Spleen (tissue), 11 donors: ENCODE results near the gene IFT43. TPM values are rescaled to one million over a fixed set of nuclear protein-coding genes. Genes with fewer than 3 reads are reported as not detected.

Experiments
- DNase-seq: peaks from one replicate; pipeline ENCODE4 v3.0.0-alpha.2; 2020
- H3K27ac ChIP-seq, 8 donors: fragments of 200-600 bp; sonication (generic) in 7 of 8; 1 replicate in 4 of 8; 2 replicates in 4 of 8; pipeline versions ENCODE4 v1.5.0 to v1.8.0; 2016 to 2021; ENCODE audit warnings: inconsistent platforms in 4 of 8, mild to moderate bottlenecking in 4 of 8, moderate library complexity in 1 of 8
- H3K27me3 ChIP-seq, 7 donors: fragments of 200-600 bp; sonication (generic) in 6 of 7; replicated peaks in 1 of 7; 1 replicate in 4 of 7; 2 replicates in 3 of 7; pipeline versions ENCODE4 v1.5.0 to v1.8.0; 2016 to 2021; ENCODE audit warnings: inconsistent platforms in 3 of 7, mild to moderate bottlenecking in 1 of 7
- H3K36me3 ChIP-seq, 6 donors: fragments of 200-600 bp; sonication (generic) in 5 of 6; 1 replicate in 4 of 6; 2 replicates in 2 of 6; pipeline versions ENCODE4 v1.5.0 to v1.8.0; 2016 to 2021; ENCODE audit warnings: inconsistent platforms in 2 of 6
- H3K4me1 ChIP-seq, 6 donors: fragments of 200-600 bp; sonication (generic) in 5 of 6; 1 replicate in 3 of 6; 2 replicates in 3 of 6; pipeline versions ENCODE4 v1.5.0 to v1.8.0; 2016 to 2021; ENCODE audit warnings: inconsistent platforms in 3 of 6
- H3K4me3 ChIP-seq, 8 donors: fragments of 200-600 bp; sonication (generic) in 7 of 8; 1 replicate in 4 of 8; 2 replicates in 4 of 8; pipeline versions ENCODE4 v1.5.0 to v1.8.0; 2016 to 2021; ENCODE audit warnings: inconsistent platforms in 4 of 8, mild to moderate bottlenecking in 4 of 8, moderate library complexity in 2 of 8
- H3K9me3 ChIP-seq, 8 donors: fragments of 200-600 bp; sonication (generic) in 7 of 8; 1 replicate in 4 of 8; 2 replicates in 4 of 8; pipeline versions ENCODE4 v1.5.0 to v1.8.0; 2016 to 2021; ENCODE audit warnings: inconsistent platforms in 4 of 8
- CTCF ChIP-seq, 11 experiments: fragments of 200-600 bp in 7 of 11; fragments of 450-650 bp in 4 of 11; sonication (generic) in 4 of 11; IDR thresholded peaks in 8 of 11; conservative IDR thresholded peaks in 3 of 11; 1 replicate in 7 of 11; 2 replicates in 4 of 11; pipeline versions ENCODE4 v1.4.0 to v1.8.0; 2016 to 2021; ENCODE audit warnings: antibody characterized with exemption in 11 of 11, inconsistent platforms in 4 of 11, mild to moderate bottlenecking in 1 of 11
- POLR2A ChIP-seq, 3 donors: fragments of 450-650 bp; IDR thresholded peaks; one replicate each; pipeline ENCODE4 v1.5.1; 2017; ENCODE audit warnings: antibody characterized with exemption in 3 of 3, mild to moderate bottlenecking in 1 of 3
- POLR2AphosphoS5 ChIP-seq, 3 donors: sonication (generic); formaldehyde crosslinking; IDR thresholded peaks; one replicate each; pipeline ENCODE4 v1.5.1; 2017; ENCODE audit warnings: antibody characterized with exemption in 3 of 3
- WGBS, 5 donors: extraction: QIAGEN DNeasy Blood & Tissue Kit in 3 of 5; methylation state at CpG; one replicate each; pipeline versions ENCODE4 v1.1.5 to v1.1.7; 2013 to 2018; 5-methylcytosine and 5-hydroxymethylcytosine counted together
- intact Hi-C: fragments of 100-400 bp; cut with DNase I; formaldehyde crosslinking; loops from one replicate; pipeline ENCODE4 v1.15.0; 2023; ENCODE audit warnings: low total_unique reads
- polyA plus RNA-seq, 3 donors: library from polyadenylated mRNA; stranded (reverse); fragments of 200-250 nt; gene quantifications; one replicate each; pipeline ENCODE4 v1.2.1, GENCODE V29; 2013
- total RNA-seq, 7 donors: library from RNA; depleted of rRNA in 3 of 7; stranded (reverse); fragments of >200 nt in 3 of 7; fragmentation: NEBNext Ultra II Directional in 4 of 7; extraction: Animal tissue kit (Norgen Biotek cat#: 25700) in 4 of 7; gene quantifications; one replicate each; pipeline versions ENCODE4 v1.1.0 to v1.2.1, GENCODE V29; 2016 to 2021
- donor health status: healthy with polysubstance abuse.
- donor health status: DM: no; HTN: no; CAD: no; lungs with moderate emphysema.
- donor health status: DM: no; HTN: no; CAD: no.
- donor health status: Bipolar disorder and iron deficiency.
- donor health status: healthy.
- donor health status: DM: no; HTN: no; CAD: no.
- donor health status: DM: yes; HTN: yes; CAD: no.

The IFT43 gene
- total and polyA plus RNA-seq, 10 donors: 19.8 to 39.9 (median 27.4) TPM

GRCh38 chr14:76123426-76124225 lies 138.1 kb downstream of the IFT43 start:
- no peak for DNase-seq
- intact Hi-C loops: no loop called here
- Histone ChIP-seq H3K27ac (no peak overlapping the region), H3K27me3 (peaks cover 0 to 18% (median 0%) of the 10 kb centered on the region in 7 donors), H3K4me1 (no peaks in the 10 kb centered on the region), H3K9me3 (no peaks in the 10 kb centered on the region), H3K36me3 (no peaks in the 10 kb centered on the region), H3K4me3 (no peak overlapping the region)
- no peak for TF ChIP-seq POLR2AphosphoS5 (IDR thresholded peaks at IDR 0.05)
- no peak for TF ChIP-seq CTCF (IDR thresholded peaks at IDR 0.05 in 8 of 11, conservative IDR thresholded peaks at IDR 0.05 in 3 of 11)
- no peak for TF ChIP-seq POLR2A (IDR thresholded peaks at IDR 0.05)
- 76 to 85% (median 78%) methylated on average over 10 of the region's 10 CpGs for WGBS, 5 donors

- Histone ChIP-seq H3K36me3 (no peaks in the 10 kb centered on the region), H3K4me1 (no peaks in the 10 kb centered on the region), H3K27ac (no peak overlapping the region), H3K4me3 (no peak overlapping the region), H3K27me3 (peaks cover 0 to 36% (median 0%) of the 10 kb centered on the region in 7 donors), H3K9me3 (no peaks in the 10 kb centered on the region)
- no peak for DNase-seq
- TF ChIP-seq CTCF (IDR thresholded peaks at IDR 0.05 in 8 of 11, conservative IDR thresholded peaks at IDR 0.05 in 3 of 11) (no peak), POLR2A (IDR thresholded peaks at IDR 0.05) (no peak), POLR2AphosphoS5 (IDR thresholded peaks at IDR 0.05) (no peak)
- 67 to 83% (median 73%) methylated on average over 8 of the region's 8 CpGs for WGBS, 5 donors
- intact Hi-C loops: no loop called here
These were observed 139.9 kb downstream of the IFT43 start for GRCh38 chr14:76125511-76125910.

GRCh38 chr14:76126076-76126475 lies 140.5 kb downstream of the IFT43 start:
- 65 to 70% (median 68%) methylated on average over 5 of the region's 5 CpGs for WGBS, 5 donors
- no peak for DNase-seq
- TF ChIP-seq POLR2A (IDR thresholded peaks at IDR 0.05) (no peak), POLR2AphosphoS5 (IDR thresholded peaks at IDR 0.05) (no peak), CTCF (IDR thresholded peaks at IDR 0.05 in 8 of 11, conservative IDR thresholded peaks at IDR 0.05 in 3 of 11) (no peak)
- Histone ChIP-seq H3K27ac (no peak overlapping the region), H3K36me3 (no peaks in the 10 kb centered on the region), H3K27me3 (peaks cover 0 to 42% (median 2%) of the 10 kb centered on the region in 7 donors), H3K9me3 (no peaks in the 10 kb centered on the region), H3K4me3 (no peak overlapping the region), H3K4me1 (no peaks in the 10 kb centered on the region)
- intact Hi-C loops: no loop called here

GRCh38 chr14:76129851-76130576 lies 144.5 kb downstream of the IFT43 start:
- Histone ChIP-seq H3K27ac (no peak overlapping the region), H3K27me3 (peaks cover 0 to 81% (median 5%) of the 10 kb centered on the region in 7 donors)

More at GRCh38 chr14:76129851-76130576, 144.5 kb downstream of the IFT43 start:
- intact Hi-C loops: no loop called here
- Histone ChIP-seq H3K9me3 (no peaks in the 10 kb centered on the region), H3K36me3 (no peaks in the 10 kb centered on the region), H3K4me3 (no peak overlapping the region), H3K4me1 (no peaks in the 10 kb centered on the region)
- DNase-seq: no peak
- 40 to 76% (median 50%) methylated on average over 2 to 3 of the region's 3 CpGs for WGBS, 5 donors
- TF ChIP-seq POLR2A (IDR thresholded peaks at IDR 0.05) (no peak), POLR2AphosphoS5 (IDR thresholded peaks at IDR 0.05) (no peak), CTCF (IDR thresholded peaks at IDR 0.05 in 8 of 11, conservative IDR thresholded peaks at IDR 0.05 in 3 of 11) (no peak)
